Measurements from ENCODE around the gene ZNF628.

Gene ZNF628

GRCh38 chr19:55502197-55502952 is 26.0 kb downstream of the ZNF628 start:
- DNase-seq: no peak

GRCh38 chr19:55503157-55503501 is 26.7 kb downstream of the ZNF628 start:
- DNase-seq: no peak

DNA sequence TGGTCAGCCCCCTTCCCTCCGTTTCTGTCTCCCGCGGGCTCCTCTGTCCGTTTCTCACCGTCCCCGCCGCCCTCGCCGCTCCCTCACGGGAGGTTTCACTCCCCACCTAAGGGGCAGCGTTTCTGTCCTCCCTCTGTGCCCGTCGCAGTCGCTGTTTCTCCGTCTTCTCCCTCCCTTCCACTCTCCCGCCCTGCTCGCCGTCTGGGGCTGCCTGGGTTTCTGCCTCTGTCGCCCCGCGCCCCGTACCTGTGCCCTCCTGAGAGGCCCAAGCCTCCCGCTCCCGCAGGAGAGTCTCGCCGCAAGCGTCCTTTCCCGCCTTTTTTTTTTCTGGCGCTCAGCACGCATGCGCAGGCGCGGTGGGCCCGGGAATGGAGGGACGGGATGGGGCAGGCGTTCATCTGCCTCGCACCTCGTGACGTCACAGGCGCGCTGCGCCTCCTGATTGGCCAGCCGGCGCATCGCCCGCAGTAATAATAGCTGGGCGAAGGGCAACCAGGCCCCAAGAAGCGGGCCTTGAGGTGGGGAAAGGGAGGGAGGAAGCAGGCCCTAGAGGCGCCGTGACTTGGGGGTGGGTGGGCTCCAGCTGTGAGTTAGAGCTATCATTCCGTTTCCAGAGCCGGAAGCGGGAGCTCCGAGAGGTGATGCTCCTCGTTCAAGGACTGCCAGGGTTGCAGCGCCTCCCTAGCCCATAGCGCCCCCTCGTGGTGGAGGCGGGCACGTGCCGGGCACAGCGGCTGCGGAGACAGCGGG is 27.3 kb downstream of the ZNF628 start:
- peak; percentile 94 for DNase-seq

DNA sequence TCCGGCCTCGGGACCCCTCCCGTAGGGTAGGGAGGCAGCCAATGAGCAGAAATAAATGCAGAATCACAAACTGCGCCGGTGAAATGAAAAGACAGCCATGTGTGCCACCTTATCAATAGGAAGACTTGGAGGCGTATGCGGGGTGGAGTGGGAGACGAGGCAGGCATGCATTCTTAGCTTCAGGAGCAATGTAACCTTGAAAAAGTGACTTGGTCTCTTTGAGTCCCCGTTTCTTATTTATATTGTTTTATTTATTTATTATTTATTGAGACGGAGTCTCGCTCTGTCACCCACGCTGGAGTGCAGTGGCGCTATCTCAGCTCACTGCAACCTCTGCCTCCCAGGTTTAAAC is 27.8 kb downstream of the ZNF628 start:
- DNase-seq: no peak

GRCh38 chr19:55504981-55505380 is 28.6 kb downstream of the ZNF628 start:
- no peak for DNase-seq

- no peak for DNase-seq
Measured at GRCh38 chr19:55508120-55508519, 31.7 kb downstream of the ZNF628 start.

DNA sequence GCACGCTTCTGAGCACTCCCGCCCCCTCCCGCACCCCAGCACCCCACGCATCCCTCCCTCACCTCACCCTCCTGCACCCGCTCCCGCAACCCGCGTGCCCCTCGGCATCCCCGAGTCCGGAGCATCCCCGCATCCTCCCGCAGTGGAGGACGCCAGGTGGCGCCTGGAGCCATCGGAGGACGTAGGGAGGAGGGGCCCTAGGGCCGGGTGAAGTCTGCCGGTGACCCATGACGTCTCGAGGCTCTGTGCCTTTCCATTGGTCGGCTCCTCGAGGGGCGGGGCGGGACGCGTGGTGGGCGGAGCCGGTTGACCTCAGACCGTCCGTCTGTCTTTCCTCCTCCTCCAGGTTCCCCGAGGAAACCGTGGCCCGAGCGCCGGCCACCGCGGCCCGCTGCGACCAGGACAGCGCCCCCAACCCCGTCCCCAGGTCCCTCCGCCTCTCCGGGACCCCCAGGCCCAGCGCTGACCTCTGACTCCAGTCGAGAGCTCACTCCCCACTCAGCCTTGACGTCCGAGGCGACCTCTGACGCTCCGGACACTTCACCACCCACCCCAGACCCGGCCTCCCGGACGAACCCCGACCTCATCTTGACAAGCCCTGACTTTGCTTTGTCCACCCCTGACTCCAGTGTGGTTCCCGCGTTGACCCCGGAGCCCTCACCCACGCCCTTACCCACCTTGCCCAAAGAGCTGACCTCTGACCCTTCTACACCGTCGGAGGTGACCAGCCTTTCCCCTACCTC is 40.6 kb downstream of the ZNF628 start:
- DNase-seq: peak; percentile 89

GRCh38 chr19:55519451-55520311 is 43.3 kb downstream of the ZNF628 start:
- no peak for DNase-seq

DNA sequence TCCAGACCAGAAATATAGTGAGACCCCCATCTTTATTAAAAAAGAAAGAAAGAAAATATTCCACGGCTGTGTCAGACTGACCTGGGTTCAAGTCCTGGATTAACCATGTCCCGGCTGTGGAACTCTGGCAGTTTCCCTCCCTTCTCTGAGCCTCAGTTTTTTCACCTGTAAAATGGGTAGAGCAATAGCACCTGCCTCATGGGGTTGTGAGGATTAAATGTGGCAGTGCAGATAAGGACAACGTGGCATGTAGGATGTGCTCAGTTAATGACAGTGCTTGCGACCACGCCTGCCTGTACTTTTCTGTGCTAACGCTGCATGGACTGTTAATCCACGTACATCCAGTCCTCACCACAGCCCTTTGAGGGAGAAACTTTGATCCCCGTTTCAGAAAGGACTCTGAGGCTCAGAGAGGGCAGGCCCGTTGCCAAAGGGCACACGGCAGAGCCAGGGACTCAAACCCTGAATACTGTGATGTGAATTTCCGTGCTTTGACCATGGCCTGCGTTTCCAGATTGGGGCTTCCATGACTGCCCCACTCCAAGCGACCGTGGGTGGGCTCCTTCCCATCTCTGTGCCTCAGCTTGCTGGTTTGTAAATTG is 44.4 kb downstream of the ZNF628 start:
- DNase-seq: no peak

DNA sequence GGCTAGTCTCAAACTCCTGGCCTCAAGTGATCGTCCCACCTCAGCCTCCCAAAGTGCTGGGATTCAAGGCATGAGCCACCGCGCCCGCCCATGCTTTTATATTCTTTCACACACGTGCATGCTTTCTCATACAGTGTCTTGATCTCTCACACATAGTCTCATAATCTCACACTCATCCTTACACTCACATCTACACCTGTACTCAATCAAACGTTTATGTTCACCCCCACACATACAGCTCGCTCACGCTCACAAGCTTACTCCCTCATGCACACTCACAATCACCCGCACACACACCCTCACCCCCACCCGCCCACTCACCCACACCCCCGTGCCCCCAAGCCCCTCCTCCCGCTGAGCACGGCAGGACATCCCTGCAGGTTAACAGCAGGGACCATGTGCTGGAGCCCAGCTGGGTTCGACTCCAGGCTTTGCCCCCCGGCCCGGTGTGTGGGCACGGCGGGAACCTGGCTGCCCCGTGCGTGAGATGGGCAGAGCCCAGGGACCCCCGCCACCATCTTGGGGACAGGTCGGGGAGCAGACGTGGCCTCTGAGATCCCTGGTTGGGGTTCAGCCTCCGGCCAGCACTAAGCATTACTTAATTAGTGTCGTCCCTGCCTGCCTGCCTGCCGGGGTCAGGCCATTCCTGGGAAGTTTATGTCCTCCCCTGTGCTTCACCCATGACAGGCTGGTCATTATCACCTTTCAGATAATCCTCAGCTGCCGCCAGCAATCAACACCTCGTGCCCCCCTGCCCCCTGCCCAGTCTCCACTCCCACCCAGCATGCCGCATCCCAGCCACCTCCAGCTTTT is 49.1 kb downstream of the ZNF628 start:
- no peak for DNase-seq

- no peak for DNase-seq
Measured at GRCh38 chr19:55526216-55527196, 50.1 kb downstream of the ZNF628 start.

- DNase-seq: no peak
Measured at GRCh38 chr19:55527197-55528029, 51.0 kb downstream of the ZNF628 start.

DNA sequence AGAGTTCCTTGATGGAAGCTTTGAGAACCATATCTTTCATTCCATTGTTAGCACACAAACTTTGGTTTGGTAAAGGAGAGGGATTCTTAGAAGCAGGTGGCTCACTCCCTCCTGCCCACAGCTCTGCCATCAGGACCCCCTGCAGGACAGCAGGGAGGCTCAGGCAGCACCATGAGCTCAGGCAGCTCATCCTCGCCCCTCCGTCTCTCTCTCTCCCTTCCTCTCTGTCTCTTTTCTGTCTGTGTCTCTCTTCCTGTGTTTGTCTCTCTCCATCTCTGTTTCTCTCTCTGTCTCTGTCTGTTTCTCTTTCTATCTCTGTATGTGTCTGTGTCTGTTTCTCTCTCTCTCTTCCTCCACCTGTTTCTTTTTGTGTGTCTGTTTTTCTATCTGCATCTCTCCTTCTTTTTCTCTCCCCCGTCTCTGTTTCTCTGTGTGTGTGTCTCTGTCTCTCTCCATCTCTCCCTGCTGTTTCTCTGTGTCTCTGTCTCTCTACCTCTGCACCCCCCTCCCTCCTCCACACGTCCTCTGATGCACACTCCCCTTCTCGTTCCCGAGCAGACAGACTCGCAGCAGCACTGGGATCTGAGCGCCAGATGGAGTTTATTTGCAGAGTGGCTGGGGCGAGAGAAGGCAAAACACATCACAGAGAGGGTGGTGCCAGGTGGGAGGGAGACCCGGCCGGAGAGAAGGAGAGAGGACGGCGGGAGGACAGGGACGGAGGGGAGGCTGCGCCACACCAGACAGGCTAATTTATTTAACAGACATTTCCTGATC is 51.8 kb downstream of the ZNF628 start:
- DNase-seq: no peak

- no peak for DNase-seq
Measured at GRCh38 chr19:55529636-55530234, 53.3 kb downstream of the ZNF628 start.

- no peak for DNase-seq
Measured at GRCh38 chr19:55530996-55531395, 54.6 kb downstream of the ZNF628 start.

All from stimulated activated CD4-positive, alpha-beta T cell treated with anti-CD3 and anti-CD28 coated beads, Interleukin-4, amount 100 ng/mL, for 1 hour (primary cell).